PFSK-1 (cell line): ENCODE measurements around the gene PSMD2.

Experiments
- FOXP2 ChIP-seq: optimal IDR thresholded peaks from 2 replicates; pipeline ENCODE3; 2011; ENCODE audit warnings: borderline replicate concordance, control low read depth, inconsistent platforms; ENCODE audit not compliant: insufficient read depth; ENCODE audit errors: extremely low read length, extremely low read depth
- POLR2AphosphoS5 ChIP-seq: IDR thresholded peaks from 2 replicates; pipeline ENCODE4 v1.6.1; 2012; ENCODE audit warnings: low read depth, mild to moderate bottlenecking, control low read depth, low read length, moderate library complexity
- REST ChIP-seq, 2 experiments: IDR thresholded peaks; 2 replicates each; pipeline versions ENCODE4 v1.6.1 to v1.8.0; 2011 to 2012; ENCODE audit warnings: low read depth in 2 of 2, low read length in 2 of 2, control low read depth in 1 of 2, inconsistent platforms in 1 of 2, mild to moderate bottlenecking in 1 of 2, moderate library complexity in 1 of 2; ENCODE audit not compliant: insufficient read depth in 1 of 2
- SIN3A ChIP-seq: IDR thresholded peaks from 2 replicates; pipeline ENCODE4 v1.6.1; 2012; ENCODE audit warnings: mild to moderate bottlenecking, low read length, moderate library complexity, borderline replicate concordance; ENCODE audit not compliant: insufficient read depth
- TAF1 ChIP-seq: IDR thresholded peaks from 2 replicates; pipeline ENCODE4 v1.6.1; 2012; ENCODE audit warnings: low read length, control low read depth, borderline replicate concordance; ENCODE audit not compliant: insufficient read depth

Gene PSMD2

GRCh38 chr3:184338511-184338945 lies 39.5 kb downstream of the PSMD2 start:
- TF ChIP-seq SIN3A (no peak), REST (IDR thresholded peaks at IDR 0.05; ENCODE audit: insufficient read depth in 1 of 2, low read depth in 2 of 2, low read length in 2 of 2) (no peak), POLR2AphosphoS5 (no peak), TAF1 (no peak)

DNA sequence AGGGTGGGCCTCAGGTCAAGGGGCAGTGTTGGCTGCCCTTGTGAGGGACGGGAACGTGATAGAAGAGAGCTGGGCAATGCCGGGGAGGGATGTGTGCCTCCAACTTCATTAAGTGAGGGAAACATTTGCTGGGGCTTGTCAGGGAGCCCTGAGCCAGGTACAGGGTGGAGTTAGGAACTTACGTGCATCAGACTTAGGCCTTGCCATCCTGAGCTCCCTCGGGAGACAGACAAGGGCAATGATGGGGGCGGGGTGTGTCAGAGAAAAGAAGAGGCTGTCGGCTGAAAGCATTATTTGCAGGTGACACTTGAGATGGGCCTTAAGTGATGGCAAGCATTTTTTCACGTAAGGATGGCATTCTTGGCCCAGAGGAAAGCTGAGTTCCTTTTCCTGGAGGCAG lies 40.0 kb downstream of the PSMD2 start:
- TF ChIP-seq FOXP2: no peak
- TF ChIP-seq POLR2AphosphoS5: no peak
- no peak for TF ChIP-seq REST (IDR thresholded peaks at IDR 0.05; ENCODE audit: insufficient read depth in 1 of 2, low read depth in 2 of 2, low read length in 2 of 2)

GRCh38 chr3:184341925-184342324 lies 42.9 kb downstream of the PSMD2 start:
- no peak for TF ChIP-seq REST (IDR thresholded peaks at IDR 0.05; ENCODE audit: insufficient read depth in 1 of 2, low read depth in 2 of 2, low read length in 2 of 2)
- TF ChIP-seq TAF1: no peak
- TF ChIP-seq FOXP2: no peak
- no peak for TF ChIP-seq SIN3A
- TF ChIP-seq POLR2AphosphoS5: no peak

GRCh38 chr3:184343200-184343876 lies 44.3 kb downstream of the PSMD2 start:
- TF ChIP-seq REST (IDR thresholded peaks at IDR 0.05; ENCODE audit: insufficient read depth in 1 of 2, low read depth in 2 of 2, low read length in 2 of 2) (no peak), TAF1 (no peak), POLR2AphosphoS5 (no peak), FOXP2 (no peak), SIN3A (no peak)
